ENCODE data around the gene CHIC1.
A peak's percentile ranks its signal among the peaks of the same experiment; 100 is the strongest.
"Not testable (repeated sequence)": the region's sequence is repeated elsewhere in the genome, so short reads cannot be mapped to it uniquely, and the experiment has no call there.

CHIC1 gene

GRCh38 chrX:73562984-73563737 is at the start of gene CHIC1:
CHIC1 (plus strand) TSS chrX:73563197; CDS start chrX:73563285, 88 bp downstream.
- DNase-seq (ENCODE audit: low read depth) = peak; percentile 29

GRCh38 chrX:73522823-73523222 is 40.2 kb upstream of the CHIC1 start:
- not testable (repeated sequence) for DNase-seq (ENCODE audit: low read depth)

- DNase-seq (ENCODE audit: low read depth) = no peak
These were observed 38.1 kb upstream of the CHIC1 start for GRCh38 chrX:73524906-73525305.

GRCh38 chrX:73525928-73526690 is 36.9 kb upstream of the CHIC1 start:
- no peak for DNase-seq (ENCODE audit: low read depth)

GRCh38 chrX:73531655-73532054 is 31.3 kb upstream of the CHIC1 start:
- DNase-seq (ENCODE audit: low read depth) = not testable (repeated sequence)

GRCh38 chrX:73556159-73556558 is 6.8 kb upstream of the CHIC1 start:
- DNase-seq (ENCODE audit: low read depth) = no peak

GRCh38 chrX:73561801-73562200 is 1.2 kb upstream of the CHIC1 start:
- no peak for DNase-seq (ENCODE audit: low read depth)

- no peak for DNase-seq (ENCODE audit: low read depth)
These were observed 539 bp upstream of the CHIC1 start for GRCh38 chrX:73562458-73562857.

GRCh38 chrX:73563738-73564068 is 706 bp downstream of the CHIC1 start:
- DNase-seq (ENCODE audit: low read depth) = no peak

- DNase-seq (ENCODE audit: low read depth) = no peak
These were observed 14.4 kb downstream of the CHIC1 start for GRCh38 chrX:73577361-73577760.

- DNase-seq (ENCODE audit: low read depth) = no peak
These were observed 18.1 kb downstream of the CHIC1 start for GRCh38 chrX:73581002-73581628.

GRCh38 chrX:73597758-73598157 is 34.8 kb downstream of the CHIC1 start:
- not testable (repeated sequence) for DNase-seq (ENCODE audit: low read depth)

GRCh38 chrX:73615022-73615421 is 52.0 kb downstream of the CHIC1 start:
- DNase-seq (ENCODE audit: low read depth) = no peak

- DNase-seq (ENCODE audit: low read depth) = not testable (repeated sequence)
These were observed 78.7 kb downstream of the CHIC1 start for GRCh38 chrX:73641669-73642068.

GRCh38 chrX:73647212-73647611 is 84.2 kb downstream of the CHIC1 start:
- DNase-seq (ENCODE audit: low read depth) = no peak

GRCh38 chrX:73647632-73648322 is 84.8 kb downstream of the CHIC1 start:
- DNase-seq (ENCODE audit: low read depth) = no peak

- DNase-seq (ENCODE audit: low read depth) = not testable (repeated sequence)
These were observed 98.3 kb downstream of the CHIC1 start for GRCh38 chrX:73661322-73661721.

- no peak for DNase-seq (ENCODE audit: low read depth)
These were observed 105.8 kb downstream of the CHIC1 start for GRCh38 chrX:73668779-73669178.

GRCh38 chrX:73681408-73681807 is 118.4 kb downstream of the CHIC1 start:
- no peak for DNase-seq (ENCODE audit: low read depth)

- DNase-seq (ENCODE audit: low read depth) = no peak
These were observed 120.4 kb downstream of the CHIC1 start for GRCh38 chrX:73683236-73683859.

- DNase-seq (ENCODE audit: low read depth) = not testable (repeated sequence)
These were observed 144.0 kb downstream of the CHIC1 start for GRCh38 chrX:73707014-73707413.

- no peak for DNase-seq (ENCODE audit: low read depth)
These were observed 165.6 kb downstream of the CHIC1 start for GRCh38 chrX:73728602-73729001.

Measured in stimulated activated CD8-positive, alpha-beta memory T cell treated with anti-CD3 and anti-CD28 coated beads, Interleukin-15, amount 100 ng/mL, for 24 hours (primary cell).